ENCODE results near the gene CERS2.

- TF ChIP-seq CTCF (IDR thresholded peaks at IDR 0.05) (no peak), EP300 (IDR thresholded peaks at IDR 0.05; ENCODE audit: low read depth) (no peak)
Measured at GRCh38 chr1:150973258-150973835, 1.3 kb downstream of the CERS2 start.

All from transverse colon (tissue), 3 donors.